Measurements from ENCODE around the gene CCAR1. TPM values are rescaled to one million over a fixed set of nuclear protein-coding genes. Genes with fewer than 3 reads are reported as not detected.
"Not testable (repeated sequence)": the region's sequence is repeated elsewhere in the genome, so short reads cannot be mapped to it uniquely, and the experiment has no call there.

Gene CCAR1
- total and polyA plus RNA-seq, 2 of the 13 experiments (the other 11 are each of a cell fraction or from before 2014, with no cell fraction given) = 74.5 to 81.6 TPM

GRCh38 chr10:68759967-68760366 lies 38.9 kb downstream of the CCAR1 start (continued):
- TF ChIP-seq ZXDC (CRISPR knock-in tag; IDR thresholded peaks at IDR 0.05) (no peak), REST (IDR thresholded peaks at IDR 0.05; ENCODE audit: borderline replicate concordance in 1 of 2, low read depth in 1 of 2, low read length in 2 of 2) (no peak), HOXD1 (CRISPR knock-in tag; IDR thresholded peaks at IDR 0.05) (no peak), LRRFIP1 (CRISPR knock-in tag; conservative IDR thresholded peaks at IDR 0.05) (no peak), FOXO1 (CRISPR knock-in tag; IDR thresholded peaks at IDR 0.05) (no peak; the same call in 1 of the 2 replicates), ZNF34 (CRISPR knock-in tag; IDR thresholded peaks at IDR 0.05; ENCODE audit: borderline replicate concordance) (no peak), ZBTB39 (CRISPR knock-in tag; IDR thresholded peaks at IDR 0.05) (no peak), REL (CRISPR knock-in tag; conservative IDR thresholded peaks at IDR 0.05) (no peak), POLR2AphosphoS2 (IDR thresholded peaks at IDR 0.05; ENCODE audit: low read depth, low read length) (no peak), SETDB1 (CRISPR knock-in tag; IDR thresholded peaks at IDR 0.05; ENCODE audit: borderline replicate concordance) (no peak)

GRCh38 chr10:68767407-68767806 lies 46.4 kb downstream of the CCAR1 start:
- DNase-seq (ENCODE audit: low spot score); POLR2A ChIA-PET; H3K27ac ChIP-seq (ENCODE audit: extremely low read length, insufficient read depth, low read length); BruUV-seq (replicated peaks); CTCF ChIA-PET (ENCODE audit: low intra/inter-chr PET ratio, low total read pairs); ATAC-seq; H3K4me1 ChIP-seq (ENCODE audit: insufficient read depth, low read length); H3K9me3 ChIP-seq (ENCODE audit: low read length); H3K4me3 ChIP-seq (replicated peaks in 1 of 3; ENCODE audit: insufficient read depth in 1 of 3, low read depth in 2 of 3, low read length in 3 of 3); H3K4me2 ChIP-seq (ENCODE audit: low read depth, low read length); H4K20me1 ChIP-seq (ENCODE audit: insufficient read depth, low read length); intact Hi-C loops (cut with micrococcal nuclease; ENCODE audit: unreplicated experiment); FAIRE-seq; H3K79me2 ChIP-seq (ENCODE audit: insufficient read depth, low read length); H3K27me3 ChIP-seq (ENCODE audit: control insufficient read depth in 1 of 2, insufficient read depth in 2 of 2, low read length in 2 of 2); H2AFZ ChIP-seq (ENCODE audit: low read length); H3K9ac ChIP-seq (ENCODE audit: insufficient read depth, low read depth, low read length); in situ Hi-C loops (cut with HindIII; ENCODE audit: extremely low pct_ligation_motif_present, low pct_unique_long_range_greater_than_20kb): not testable (repeated sequence)
- WGBS (ENCODE audit: low lambda C conversion rate) = 98% methylated on average over 7 of the region's 7 CpGs
- peaks cover 22 to 77% of the 10 kb centered on the region in 2 experiments for H3K36me3 ChIP-seq (replicated peaks in 1 of 2; ENCODE audit: control insufficient read depth in 1 of 2, insufficient read depth in 2 of 2, low read length in 2 of 2)

Measured in HepG2 (cell line).